Naive thymus-derived CD4-positive, alpha-beta T cell (primary cell): Measurements from ENCODE around the gene LOXHD1. TPM values are rescaled to one million over a fixed set of nuclear protein-coding genes. Genes with fewer than 3 reads are reported as not detected.

Source experiments
- ATAC-seq: fragments of 150-1000 bp; cut with Tn5 transposase; 2 replicates; pipeline ENCODE4 v1.10.0; 2021; ENCODE audit warnings: mild to moderate bottlenecking, moderate library complexity
- CTCF ChIA-PET: fragments of 350-600 bp; sonication (Branson Sonifier 250); formaldehyde crosslinking; loops from one replicate; lab custom pipeline; 2021; ENCODE audit warnings: antibody characterized with exemption; lab: Charles Lee
- POLR2A ChIA-PET: fragments of 350-600 bp; sonication (Branson Sonifier 250); formaldehyde crosslinking; loops from one replicate; lab custom pipeline; 2021; ENCODE audit warnings: antibody characterized with exemption, inconsistent platforms; lab: Charles Lee
- DNase-seq, 9 donors: peaks; one replicate each; pipeline versions ENCODE4 v3.0.0 to v3.0.0-alpha.2; 2020 to 2022; ENCODE audit warnings: mixed read lengths in 1 of 9
- H3K27ac ChIP-seq: one replicate; pipeline ENCODE4 v1.7.0; 2013; ENCODE audit warnings: mild to moderate bottlenecking, low read depth, low read length, moderate library complexity
- H3K27me3 ChIP-seq, 2 donors: one replicate each; pipeline ENCODE4 v1.7.0; 2013; ENCODE audit warnings: low read length in 2 of 2, mild to moderate bottlenecking in 2 of 2, moderate library complexity in 2 of 2; ENCODE audit not compliant: control insufficient read depth in 2 of 2, insufficient read depth in 2 of 2
- H3K36me3 ChIP-seq, 3 experiments: 1 replicate in 2 of 3; 2 replicates in 1 of 3; pipeline ENCODE4 v1.7.0; 2013; ENCODE audit warnings: low read length in 3 of 3, mild to moderate bottlenecking in 3 of 3, moderate library complexity in 1 of 3; ENCODE audit not compliant: insufficient read depth in 3 of 3, control insufficient read depth in 2 of 3
- H3K4me1 ChIP-seq, 2 donors: one replicate each; pipeline ENCODE4 v1.7.0; 2013; ENCODE audit warnings: low read length in 2 of 2, mild to moderate bottlenecking in 2 of 2, moderate library complexity in 1 of 2; ENCODE audit not compliant: control insufficient read depth in 2 of 2, insufficient read depth in 2 of 2
- H3K4me3 ChIP-seq: 2 replicates; pipeline ENCODE4 v1.7.0; 2013; ENCODE audit warnings: mild to moderate bottlenecking, low read length
- H3K9me3 ChIP-seq, 3 experiments: 1 replicate in 2 of 3; 2 replicates in 1 of 3; pipeline ENCODE4 v1.7.0; 2013; ENCODE audit warnings: low read length in 3 of 3; ENCODE audit not compliant: control insufficient read depth in 2 of 3
- H3K27ac Mint-ChIP-seq, 9 donors: one replicate each; pipeline ENCODE4 v1.8.0; 2020 to 2022; ENCODE audit warnings: mixed read lengths in 9 of 9, mild to moderate bottlenecking in 8 of 9, moderate library complexity in 5 of 9, inconsistent platforms in 2 of 9
- H3K27me3 Mint-ChIP-seq, 5 donors: one replicate each; pipeline ENCODE4 v1.8.0; 2021 to 2022; ENCODE audit warnings: mixed read lengths in 5 of 5, mild to moderate bottlenecking in 1 of 5
- H3K36me3 Mint-ChIP-seq, 5 donors: one replicate each; pipeline ENCODE4 v1.8.0; 2020 to 2022; ENCODE audit warnings: mixed read lengths in 5 of 5, mild to moderate bottlenecking in 3 of 5, inconsistent platforms in 1 of 5
- H3K4me1 Mint-ChIP-seq, 7 donors: one replicate each; pipeline ENCODE4 v1.8.0; 2020 to 2022; ENCODE audit warnings: mixed read lengths in 7 of 7, mild to moderate bottlenecking in 3 of 7, inconsistent platforms in 1 of 7
- H3K4me3 Mint-ChIP-seq, 10 donors: one replicate each; pipeline ENCODE4 v1.8.0; 2020 to 2022; ENCODE audit warnings: mild to moderate bottlenecking in 10 of 10, mixed read lengths in 10 of 10, moderate library complexity in 6 of 10, inconsistent platforms in 2 of 10
- H3K9me3 Mint-ChIP-seq, 11 donors: one replicate each; pipeline ENCODE4 v1.8.0; 2020 to 2022; ENCODE audit warnings: mixed read lengths in 11 of 11, mild to moderate bottlenecking in 4 of 11, inconsistent platforms in 1 of 11, moderate library complexity in 1 of 11
- intact Hi-C, 2 donors: fragments of 100-400 bp; cut with micrococcal nuclease; formaldehyde crosslinking; loops; one replicate each; pipeline ENCODE4 v1.15.1; 2023
- polyA plus RNA-seq, 2 donors: library from polyadenylated mRNA; unstranded; fragments of 300-500 nt; fragmentation: Illumina TruSeq; gene quantifications; one replicate each; pipeline ENCODE4 v1.2.3, GENCODE V29; 2021
- total RNA-seq, 6 experiments: library from RNA in 5 of 6; stranded (reverse) in 5 of 6; gene quantifications; 1 replicate in 5 of 6; 2 replicates in 1 of 6; pipeline ENCODE4 v1.2.3 and lab custom pipeline; 2021 to 2026

Gene LOXHD1
- total and polyA plus RNA-seq, 7 experiments from 2014 or later: 0.08 to 1.2 (median 0.23) TPM; not detected in 3

- H3K9me3 Mint-ChIP-seq: peaks cover 0 to 12% (median 3%) of the 10 kb centered on the region in 11 donors
- H3K27ac Mint-ChIP-seq: no peak overlapping the region
- Histone ChIP-seq H3K27ac (no peak overlapping the region), H3K27me3 (no peaks in the 10 kb centered on the region), H3K4me3 (no peak overlapping the region), H3K9me3 (no peaks in the 10 kb centered on the region), H3K4me1 (no peaks in the 10 kb centered on the region), H3K36me3 (no peaks in the 10 kb centered on the region)
- POLR2A ChIA-PET: no interaction called here
- H3K4me3 Mint-ChIP-seq: no peak overlapping the region
- DNase-seq: no peak
- ATAC-seq: no peak
- peaks cover 0 to 12% (median 0%) of the 10 kb centered on the region in 5 donors for H3K27me3 Mint-ChIP-seq
- intact Hi-C loops: no loop called here
- H3K36me3 Mint-ChIP-seq: no peaks in the 10 kb centered on the region
- CTCF ChIA-PET: no interaction called here
- peaks cover 0 to 15% (median 2%) of the 10 kb centered on the region in 7 donors for H3K4me1 Mint-ChIP-seq
Observed at GRCh38 chr18:46630991-46631390, 26.0 kb downstream of the LOXHD1 start.

DNA sequence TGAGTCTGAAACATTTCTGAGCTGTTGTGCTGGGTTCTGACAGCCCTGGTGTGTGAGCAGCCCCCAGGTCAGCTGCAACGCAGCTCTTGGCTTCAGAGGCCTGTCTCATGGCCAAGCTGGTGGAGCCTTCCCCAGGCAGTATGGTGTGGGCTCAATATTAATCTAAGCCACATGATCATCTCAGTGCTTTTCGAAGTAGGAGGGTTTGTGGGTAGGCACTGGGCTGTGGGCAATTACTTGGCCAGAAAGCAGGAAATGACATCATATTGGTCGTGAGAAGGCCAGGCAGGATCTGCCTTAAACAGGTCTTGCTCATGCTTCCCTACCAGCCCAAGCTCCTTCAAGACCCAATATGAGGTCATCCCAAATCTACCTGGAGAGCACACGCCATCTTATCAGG lies 26.9 kb downstream of the LOXHD1 start:
- intact Hi-C loops: no loop called here
- ChIA-PET CTCF (no interaction called here), POLR2A (no interaction called here)

DNA sequence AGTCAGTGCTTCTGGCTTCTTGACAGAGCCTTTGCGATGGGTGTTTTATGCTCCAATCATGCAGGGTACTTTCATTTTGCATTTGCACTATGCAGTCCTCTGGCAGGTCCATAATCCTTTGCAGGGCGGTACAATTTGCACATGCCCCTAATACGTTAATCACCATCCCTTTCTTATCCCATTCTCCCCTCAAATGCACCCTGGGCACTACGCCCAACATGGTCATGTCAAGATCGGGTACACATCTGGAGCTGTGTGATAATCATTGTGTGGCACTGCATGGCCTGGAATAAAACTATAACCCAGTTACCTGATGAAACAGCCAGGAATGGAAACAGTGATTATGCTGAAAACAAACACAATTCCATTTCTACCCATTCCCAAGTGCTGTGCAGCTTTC lies 27.7 kb downstream of the LOXHD1 start:
- POLR2A ChIA-PET: no interaction called here
- peak overlapping the region in 1 of 10 donors; percentile 16 for H3K4me3 Mint-ChIP-seq
- intact Hi-C loops: no loop called here

More for the DNA sequence above, 26.9 kb downstream of the LOXHD1 start:
- no peak for ATAC-seq
- H3K4me3 ChIP-seq: no peak overlapping the region
- no peak overlapping the region for H3K4me3 Mint-ChIP-seq
- no peaks in the 10 kb centered on the region for H3K27me3 ChIP-seq
- H3K4me1 ChIP-seq: no peaks in the 10 kb centered on the region
- no peaks in the 10 kb centered on the region for H3K36me3 Mint-ChIP-seq
- DNase-seq: no peak
- H3K27ac Mint-ChIP-seq: no peak overlapping the region
- peaks cover 0 to 15% (median 0%) of the 10 kb centered on the region in 5 donors for H3K27me3 Mint-ChIP-seq
- peaks cover 0 to 12% (median 3%) of the 10 kb centered on the region in 11 donors for H3K9me3 Mint-ChIP-seq
- H3K9me3 ChIP-seq: no peaks in the 10 kb centered on the region
- H3K4me1 Mint-ChIP-seq: peaks cover 0 to 14% (median 5%) of the 10 kb centered on the region in 7 donors
- no peaks in the 10 kb centered on the region for H3K36me3 ChIP-seq
- H3K27ac ChIP-seq: no peak overlapping the region

GRCh38 chr18:46628206-46628605 lies 28.8 kb downstream of the LOXHD1 start:
- no peak for ATAC-seq

More for the DNA sequence above, 27.7 kb downstream of the LOXHD1 start:
- Mint-ChIP-seq H3K9me3 (peaks cover 0 to 12% (median 2%) of the 10 kb centered on the region in 11 donors), H3K27me3 (peaks cover 0 to 15% (median 0%) of the 10 kb centered on the region in 5 donors), H3K27ac (no peak overlapping the region), H3K4me1 (peaks cover 6 to 20% (median 13%) of the 10 kb centered on the region in 7 donors), H3K36me3 (no peaks in the 10 kb centered on the region)
- no peaks in the 10 kb centered on the region for H3K9me3 ChIP-seq
- H3K4me3 ChIP-seq: no peak overlapping the region
- ATAC-seq (no peak), DNase-seq (no peak)
- peaks cover 2 to 6% of the 10 kb centered on the region in 2 donors for H3K4me1 ChIP-seq
- no peaks in the 10 kb centered on the region for H3K36me3 ChIP-seq
- no peaks in the 10 kb centered on the region for H3K27me3 ChIP-seq
- H3K27ac ChIP-seq: no peak overlapping the region
- CTCF ChIA-PET: no interaction called here

DNA sequence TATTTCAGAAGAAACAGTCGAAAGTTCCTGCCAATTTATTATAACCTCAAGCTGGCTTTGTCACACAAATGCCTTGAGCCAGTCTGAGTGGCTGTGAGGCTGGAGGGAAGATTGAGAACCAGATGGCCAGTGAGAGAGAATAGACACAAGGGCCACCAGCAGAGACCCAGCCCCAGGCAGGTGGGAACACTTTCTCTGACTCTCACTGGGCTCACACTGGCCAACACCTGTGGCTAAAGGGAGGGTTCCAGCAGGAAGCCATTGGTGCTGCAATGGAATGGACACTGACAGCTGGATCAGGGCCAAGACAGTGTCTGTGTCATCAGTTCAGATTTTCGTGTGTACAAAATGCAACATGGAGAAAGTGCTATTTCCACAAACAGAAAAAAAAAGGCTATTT lies 29.9 kb downstream of the LOXHD1 start:
- H3K27ac ChIP-seq: no peak overlapping the region
- H3K4me3 ChIP-seq: no peak overlapping the region
- ChIA-PET CTCF (no interaction called here), POLR2A (no interaction called here)
- Mint-ChIP-seq H3K27me3 (peaks cover 0 to 3% (median 0%) of the 10 kb centered on the region in 5 donors), H3K4me1 (peaks cover 20 to 41% (median 32%) of the 10 kb centered on the region in 7 donors), H3K4me3 (no peak overlapping the region), H3K36me3 (peaks cover 0 to 3% (median 0%) of the 10 kb centered on the region in 5 donors), H3K27ac (no peak overlapping the region), H3K9me3 (peaks cover 0 to 8% (median 2%) of the 10 kb centered on the region in 11 donors)
- intact Hi-C loops: no loop called here
- no peaks in the 10 kb centered on the region for H3K27me3 ChIP-seq
- H3K4me1 ChIP-seq: peaks cover 18 to 24% of the 10 kb centered on the region in 2 donors
- no peak for DNase-seq
- no peaks in the 10 kb centered on the region for H3K9me3 ChIP-seq
- H3K36me3 ChIP-seq: no peaks in the 10 kb centered on the region
- ATAC-seq: no peak

More at GRCh38 chr18:46628206-46628605, 28.8 kb downstream of the LOXHD1 start:
- POLR2A ChIA-PET: no interaction called here
- intact Hi-C loops: no loop called here
- no peak overlapping the region for H3K27ac Mint-ChIP-seq
- no peak for DNase-seq
- H3K36me3 Mint-ChIP-seq: no peaks in the 10 kb centered on the region
- Histone ChIP-seq H3K9me3 (no peaks in the 10 kb centered on the region), H3K4me3 (no peak overlapping the region), H3K27me3 (no peaks in the 10 kb centered on the region), H3K4me1 (peaks cover 14% of the 10 kb centered on the region in 2 donors), H3K36me3 (no peaks in the 10 kb centered on the region), H3K27ac (no peak overlapping the region)
- CTCF ChIA-PET: no interaction called here
- H3K4me1 Mint-ChIP-seq: peaks cover 16 to 32% (median 24%) of the 10 kb centered on the region in 7 donors
- H3K27me3 Mint-ChIP-seq: peaks cover 0 to 13% (median 0%) of the 10 kb centered on the region in 5 donors
- H3K9me3 Mint-ChIP-seq: peaks cover 0 to 10% (median 2%) of the 10 kb centered on the region in 11 donors
- no peak overlapping the region for H3K4me3 Mint-ChIP-seq

DNA sequence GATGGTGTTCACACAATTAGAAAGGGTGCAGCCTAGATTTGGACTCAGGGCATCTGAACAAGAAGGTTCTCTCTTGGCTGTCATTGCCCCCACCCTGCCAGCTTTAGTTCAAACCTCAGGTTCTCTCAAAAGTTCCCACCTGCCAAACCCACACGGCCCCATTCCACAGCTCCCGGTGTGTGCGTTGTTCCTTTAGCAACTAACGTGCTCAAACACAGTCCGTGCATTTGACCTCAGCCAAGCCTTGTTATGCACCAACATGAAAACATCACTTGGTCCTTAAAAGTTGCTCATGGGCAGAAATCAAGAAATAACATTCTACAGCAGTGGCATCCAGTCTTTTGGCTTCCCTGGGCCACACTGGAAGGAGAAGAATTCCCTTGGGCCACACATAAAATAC lies 32.0 kb downstream of the LOXHD1 start:
- ATAC-seq (no peak), DNase-seq (no peak)
- peaks cover 0 to 3% (median 0%) of the 10 kb centered on the region in 5 donors for H3K27me3 Mint-ChIP-seq
- H3K9me3 ChIP-seq: no peaks in the 10 kb centered on the region
- H3K27ac Mint-ChIP-seq: peak overlapping the region in 6 of 9 donors; percentile 14 to 89 (median 84)
- peaks cover 0 to 2% (median 0%) of the 10 kb centered on the region in 11 donors for H3K9me3 Mint-ChIP-seq
- H3K4me1 Mint-ChIP-seq: peaks cover 23 to 58% (median 48%) of the 10 kb centered on the region in 7 donors
- H3K27me3 ChIP-seq: no peaks in the 10 kb centered on the region
- intact Hi-C loops: no loop called here
- peak overlapping the region in 3 of 10 donors; percentile 18 to 71 (median 71) for H3K4me3 Mint-ChIP-seq
- CTCF ChIA-PET: interaction anchor here (0.7 kb wide), 1 partner anchor 889 kb away, joined by 4 read pairs; no protein-coding TSS in a partner anchor
- no peak overlapping the region for H3K4me3 ChIP-seq
- no peaks in the 10 kb centered on the region for H3K36me3 ChIP-seq
- H3K27ac ChIP-seq: no peak overlapping the region
- H3K4me1 ChIP-seq: peaks cover 26 to 29% of the 10 kb centered on the region in 2 donors
- POLR2A ChIA-PET: no interaction called here
- H3K36me3 Mint-ChIP-seq: peaks cover 0 to 3% (median 0%) of the 10 kb centered on the region in 5 donors
